Measurements from ENCODE around the gene DPF3. TPM values are rescaled to one million over a fixed set of nuclear protein-coding genes. Genes with fewer than 3 reads are reported as not detected.

The DPF3 gene
- total RNA-seq, 1 donor from 2014 or later: 1.1 TPM

GRCh38 chr14:72595152-72595862 lies 298.6 kb downstream of the DPF3 start:
- ATAC-seq: no peak

- ATAC-seq: no peak
Measured at GRCh38 chr14:72594099-72594901, 299.6 kb downstream of the DPF3 start.

- ATAC-seq: no peak
Measured at GRCh38 chr14:72591391-72591790, 302.5 kb downstream of the DPF3 start.

- no peak for ATAC-seq
Measured at GRCh38 chr14:72590577-72590976, 303.3 kb downstream of the DPF3 start.

GRCh38 chr14:72589652-72590051 lies 304.2 kb downstream of the DPF3 start:
- no peak for ATAC-seq

GRCh38 chr14:72588521-72588920 lies 305.4 kb downstream of the DPF3 start:
- no peak for ATAC-seq

GRCh38 chr14:72583316-72584272 lies 310.3 kb downstream of the DPF3 start:
- ATAC-seq: no peak

- ATAC-seq: peak; percentile 83
Measured at GRCh38 chr14:72582582-72582981, 311.3 kb downstream of the DPF3 start.

- no peak for ATAC-seq
Measured at GRCh38 chr14:72578514-72578913, 315.4 kb downstream of the DPF3 start.

- no peak for ATAC-seq
Measured at GRCh38 chr14:72577521-72577920, 316.4 kb downstream of the DPF3 start.

- ATAC-seq: no peak
Measured at GRCh38 chr14:72576258-72576657, 317.6 kb downstream of the DPF3 start.

- no peak for ATAC-seq
Measured at GRCh38 chr14:72574715-72575114, 319.2 kb downstream of the DPF3 start.

GRCh38 chr14:72573725-72574417 lies 320.0 kb downstream of the DPF3 start:
- ATAC-seq: no peak

Other genes with a start within 250 kb of the DPF3 start
- gene DCAF4, start 32.4 kb upstream of the DPF3 start, total RNA-seq: 9.6 TPM
- gene ZFYVE1, start 133.0 kb upstream of the DPF3 start, total RNA-seq: 10.7 TPM
- 35.1 TPM for gene RBM25, start 164.4 kb upstream of the DPF3 start, total RNA-seq
- gene PSEN1, start 242.4 kb upstream of the DPF3 start, total RNA-seq: 48.3 TPM